ENCODE data around the gene PPP1R1B. TPM values are rescaled to one million over a fixed set of nuclear protein-coding genes. Genes with fewer than 3 reads are reported as not detected.

PPP1R1B gene
- total RNA-seq, 1 donor from 2014 or later: not detected

DNA sequence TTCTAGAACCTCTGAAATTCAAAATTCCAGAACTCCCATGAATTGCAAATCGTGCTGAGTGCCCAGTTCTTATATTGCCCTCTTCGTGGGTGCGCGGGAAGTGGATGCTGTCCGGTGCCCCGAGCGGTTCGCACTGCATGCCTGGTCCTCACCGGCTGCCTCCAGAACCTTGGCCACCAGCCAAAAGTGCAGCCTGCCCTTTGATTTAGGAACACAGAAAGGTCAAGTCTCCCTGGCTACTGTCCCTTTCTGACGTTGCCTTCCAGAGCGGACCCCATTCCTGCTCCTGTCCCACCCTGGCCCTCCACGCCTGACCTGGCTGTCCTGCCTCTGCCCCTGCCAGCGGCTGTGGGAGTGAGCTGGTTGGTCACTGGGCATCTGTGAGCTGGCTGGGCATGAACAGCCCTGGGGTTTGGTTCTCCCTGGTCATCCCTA is 28.7 kb upstream of the PPP1R1B start:
- Mint-ChIP-seq H3K9me3 (no peaks in the 10 kb centered on the region), H3K4me1 (peaks cover 27% of the 10 kb centered on the region), H3K4me3 (no peak overlapping the region), H3K36me3 (ENCODE audit: low read depth) (no peaks in the 10 kb centered on the region), H3K27me3 (peaks cover 73% of the 10 kb centered on the region), H3K27ac (no peak overlapping the region)
- intact Hi-C loops (cut with micrococcal nuclease): no loop called here
- TF ChIP-seq, protein P1, sequence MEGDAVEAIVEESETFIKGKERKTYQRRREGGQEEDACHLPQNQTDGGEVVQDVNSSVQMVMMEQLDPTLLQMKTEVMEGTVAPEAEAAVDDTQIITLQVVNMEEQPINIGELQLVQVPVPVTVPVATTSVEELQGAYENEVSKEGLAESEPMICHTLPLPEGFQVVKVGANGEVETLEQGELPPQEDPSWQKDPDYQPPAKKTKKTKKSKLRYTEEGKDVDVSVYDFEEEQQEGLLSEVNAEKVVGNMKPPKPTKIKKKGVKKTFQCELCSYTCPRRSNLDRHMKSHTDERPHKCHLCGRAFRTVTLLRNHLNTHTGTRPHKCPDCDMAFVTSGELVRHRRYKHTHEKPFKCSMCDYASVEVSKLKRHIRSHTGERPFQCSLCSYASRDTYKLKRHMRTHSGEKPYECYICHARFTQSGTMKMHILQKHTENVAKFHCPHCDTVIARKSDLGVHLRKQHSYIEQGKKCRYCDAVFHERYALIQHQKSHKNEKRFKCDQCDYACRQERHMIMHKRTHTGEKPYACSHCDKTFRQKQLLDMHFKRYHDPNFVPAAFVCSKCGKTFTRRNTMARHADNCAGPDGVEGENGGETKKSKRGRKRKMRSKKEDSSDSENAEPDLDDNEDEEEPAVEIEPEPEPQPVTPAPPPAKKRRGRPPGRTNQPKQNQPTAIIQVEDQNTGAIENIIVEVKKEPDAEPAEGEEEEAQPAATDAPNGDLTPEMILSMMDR (IDR thresholded peaks at IDR 0.05): no peak
- ATAC-seq (ENCODE audit: low read depth) (no peak), DNase-seq (no peak)
- CTCF ChIA-PET: no interaction called here
- POLR2A ChIA-PET: no interaction called here

DNA sequence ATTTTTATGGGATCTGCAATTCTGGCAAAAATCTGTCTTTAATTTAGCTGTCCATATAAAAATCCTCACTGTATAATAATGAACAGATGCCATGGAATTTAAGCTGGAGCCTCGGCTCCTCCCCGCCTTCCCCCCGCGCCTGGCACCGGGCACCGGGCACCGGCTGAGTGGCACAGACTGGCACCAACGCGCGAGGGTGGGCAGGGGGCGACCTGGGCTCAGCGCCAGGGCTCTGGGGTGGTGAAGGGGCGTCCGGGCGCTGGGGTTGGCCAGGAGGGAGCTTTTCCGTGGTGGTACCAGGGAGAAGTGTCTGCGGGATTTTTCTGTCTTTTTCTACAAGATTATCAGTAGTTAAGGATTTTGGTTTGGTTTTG is 28.1 kb upstream of the PPP1R1B start:
- peaks cover 73% of the 10 kb centered on the region for H3K27me3 Mint-ChIP-seq
- H3K36me3 Mint-ChIP-seq (ENCODE audit: low read depth): no peaks in the 10 kb centered on the region
- H3K4me3 Mint-ChIP-seq: no peak overlapping the region
- ChIA-PET CTCF (no interaction called here), POLR2A (no interaction called here)
- TF ChIP-seq, protein P1 (IDR thresholded peaks at IDR 0.05): no peak
- H3K27ac Mint-ChIP-seq: no peak overlapping the region
- ATAC-seq (ENCODE audit: low read depth) (no peak), DNase-seq (no peak)
- no peaks in the 10 kb centered on the region for H3K9me3 Mint-ChIP-seq
- H3K4me1 Mint-ChIP-seq: peaks cover 29% of the 10 kb centered on the region
- intact Hi-C loops (cut with micrococcal nuclease): no loop called here

DNA sequence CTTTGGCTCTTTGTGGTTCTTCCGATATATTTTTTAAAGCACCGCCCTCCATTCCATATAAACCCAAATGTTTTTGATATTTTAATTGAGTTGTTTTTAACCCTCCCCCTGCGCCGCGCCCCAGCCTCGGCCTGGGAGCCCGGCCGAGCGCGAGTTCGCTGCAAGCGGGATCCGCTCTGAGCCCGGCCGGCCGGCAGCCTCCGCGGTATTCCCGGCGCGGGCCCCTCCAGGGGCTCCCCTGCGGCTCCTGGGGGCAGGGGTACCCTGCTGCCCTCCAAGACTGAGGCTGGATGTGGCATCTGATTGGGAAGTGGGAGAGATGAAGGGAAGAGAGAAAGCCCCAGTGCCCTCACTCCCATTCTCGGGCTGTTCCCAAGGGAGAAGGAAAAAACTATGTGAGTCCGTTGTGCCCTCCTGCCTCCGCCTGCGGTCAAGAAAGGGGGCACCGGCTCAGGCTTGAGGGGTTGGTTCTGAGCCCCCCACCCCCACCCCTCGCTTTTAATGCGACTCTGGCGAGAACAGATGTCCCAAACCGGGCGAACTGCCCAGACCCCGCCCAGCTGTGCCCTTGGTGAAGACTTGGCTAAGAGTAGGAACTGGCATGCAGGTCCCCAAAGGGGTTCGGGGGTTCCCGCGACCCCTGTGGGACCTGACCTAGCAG is 27.6 kb upstream of the PPP1R1B start:
- POLR2A ChIA-PET: no interaction called here

DNA sequence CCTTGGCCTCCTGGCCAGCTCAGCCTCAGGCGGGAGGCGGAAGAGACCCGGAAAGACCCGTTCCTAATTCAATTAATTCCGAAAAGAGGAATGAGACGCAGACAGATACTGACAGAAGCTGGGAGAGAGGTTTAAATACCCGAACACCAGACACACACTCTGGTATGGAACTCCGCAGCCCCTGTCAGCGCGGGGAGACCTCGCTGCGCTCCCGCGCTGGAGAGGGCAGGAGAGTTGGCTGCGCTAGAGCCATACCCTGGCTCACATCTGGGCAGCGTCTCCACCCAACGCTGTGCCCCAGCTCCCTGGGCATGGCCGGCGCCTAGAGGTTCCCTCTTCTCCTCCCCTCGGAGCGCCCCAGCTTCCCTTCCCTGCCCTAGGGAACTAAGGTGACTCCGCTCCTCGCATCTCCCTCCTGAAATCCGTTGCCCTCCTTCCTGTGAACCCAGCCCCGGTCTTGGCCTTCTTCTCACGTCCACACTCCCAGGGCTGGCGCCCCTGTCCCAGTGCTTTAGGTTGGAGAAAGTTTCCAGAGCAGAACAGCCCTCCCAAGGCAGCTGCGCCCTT is 27.0 kb upstream of the PPP1R1B start:
- intact Hi-C loops (cut with micrococcal nuclease): no loop called here
- TF ChIP-seq, protein P1 (IDR thresholded peaks at IDR 0.05): no peak
- Mint-ChIP-seq H3K4me3 (no peak overlapping the region), H3K36me3 (ENCODE audit: low read depth) (no peaks in the 10 kb centered on the region), H3K4me1 (peaks cover 37% of the 10 kb centered on the region), H3K9me3 (no peaks in the 10 kb centered on the region), H3K27me3 (peaks cover 68% of the 10 kb centered on the region), H3K27ac (no peak overlapping the region)
- CTCF ChIA-PET: interaction anchor here (2.1 kb wide), 1 partner anchor 22 kb away, joined by 5 read pairs; no protein-coding TSS in a partner anchor
- DNase-seq: no peak
- POLR2A ChIA-PET: interaction anchor here (0.6 kb wide), 1 partner anchor 85 kb away, joined by 8 read pairs; no protein-coding TSS in a partner anchor
- no peak for ATAC-seq (ENCODE audit: low read depth)

More for the DNA sequence above, 27.6 kb upstream of the PPP1R1B start:
- no peaks in the 10 kb centered on the region for H3K9me3 Mint-ChIP-seq
- no peaks in the 10 kb centered on the region for H3K36me3 Mint-ChIP-seq (ENCODE audit: low read depth)
- H3K27me3 Mint-ChIP-seq: peaks cover 72% of the 10 kb centered on the region
- no peak for DNase-seq
- H3K27ac Mint-ChIP-seq: no peak overlapping the region
- intact Hi-C loops (cut with micrococcal nuclease): no loop called here
- H3K4me1 Mint-ChIP-seq: peaks cover 33% of the 10 kb centered on the region
- no peak for ATAC-seq (ENCODE audit: low read depth)
- TF ChIP-seq, protein P1 (IDR thresholded peaks at IDR 0.05): no peak
- no peak overlapping the region for H3K4me3 Mint-ChIP-seq
- CTCF ChIA-PET: interaction anchor here (2.1 kb wide), 1 partner anchor 22 kb away, joined by 5 read pairs; no protein-coding TSS in a partner anchor

DNA sequence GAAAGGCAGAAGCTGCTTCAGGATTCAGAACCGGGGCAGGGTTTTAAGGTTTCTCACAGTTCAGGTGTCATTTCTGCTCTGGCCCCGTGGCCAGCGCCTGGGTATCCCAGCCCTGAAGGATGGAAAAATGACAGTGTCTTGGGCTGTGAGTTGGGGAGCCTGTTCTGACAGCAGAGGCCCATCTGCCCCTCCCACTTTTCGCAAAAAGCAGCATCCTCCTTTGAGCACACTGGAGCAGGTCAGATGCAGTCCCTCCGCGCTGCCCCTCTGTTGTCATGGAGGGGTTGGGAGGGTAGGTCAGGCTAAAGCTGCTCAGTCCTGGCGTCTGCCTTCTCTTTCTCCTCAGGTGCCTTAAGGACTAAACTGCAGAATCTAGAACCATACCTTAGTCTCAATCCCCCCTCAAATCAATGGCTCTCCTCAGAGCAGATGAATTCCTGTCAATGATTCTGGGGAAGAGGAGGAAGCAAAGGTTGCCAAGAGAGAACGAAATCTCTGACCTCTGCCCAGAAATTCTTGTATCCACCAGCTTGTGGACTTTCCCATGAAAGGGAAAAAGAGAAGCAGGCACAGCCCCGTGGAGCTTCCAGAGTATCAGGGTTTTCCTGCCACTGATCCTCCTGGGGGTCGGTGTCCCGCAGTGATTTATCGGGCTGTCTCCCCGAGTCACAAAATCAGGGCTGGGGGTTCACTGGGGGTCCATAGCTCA is 26.3 kb upstream of the PPP1R1B start:
- ChIA-PET CTCF (interaction anchor here (2.1 kb wide), 1 partner anchor 21 kb away, joined by 5 read pairs; no protein-coding TSS in a partner anchor), POLR2A (interaction anchor here (0.6 kb wide), 2 partner anchors 84 to 400 kb away, joined by 4 to 8 read pairs; partner anchors contain the start of gene RPL19)
- Mint-ChIP-seq H3K27ac (no peak overlapping the region), H3K4me3 (no peak overlapping the region), H3K36me3 (ENCODE audit: low read depth) (no peaks in the 10 kb centered on the region), H3K9me3 (no peaks in the 10 kb centered on the region), H3K4me1 (peaks cover 42% of the 10 kb centered on the region), H3K27me3 (peaks cover 67% of the 10 kb centered on the region)
- no peak for DNase-seq
- intact Hi-C loops (cut with micrococcal nuclease): no loop called here
- TF ChIP-seq, protein P1 (IDR thresholded peaks at IDR 0.05): no peak
- no peak for ATAC-seq (ENCODE audit: low read depth)

Measured in activated B cell treated with CpG ODN at 0.5 μM for 24 hours (primary cell).